HCT116 (cell line): ENCODE results near the gene BCL2L15. TPM values are rescaled to one million over a fixed set of nuclear protein-coding genes. Genes with fewer than 3 reads are reported as not detected.

Experiments used
- ATAC-seq: fragments of 200-7000 bp; cut with Tn5 transposase; 2 replicates; pipeline ENCODE4 v1.9.1; 2020; ENCODE audit warnings: mild to moderate bottlenecking, moderate library complexity
- BruUV-seq: library from RNA; stranded (reverse); fragments of 400-500 nt; replicated peaks from 2 replicates; lab custom pipeline; 2021; lab: Mats Ljungman, UMichigan
- CTCF ChIA-PET: fragments of 300-600 bp; sonication (Branson Sonifier 250); formaldehyde crosslinking; loops from one replicate; lab custom pipeline; 2021; ENCODE audit warnings: antibody characterized with exemption; lab: Charles Lee
- POLR2A ChIA-PET: fragments of 300-600, 350-600 bp; sonication (Branson Sonifier 250); formaldehyde crosslinking; loops from one replicate; lab custom pipeline; 2021; ENCODE audit warnings: antibody characterized with exemption; lab: Charles Lee
- RAD21 ChIA-PET, 2 experiments: fragments of 300-600 bp; sonication (Branson Sonifier 250); formaldehyde crosslinking; loops; one replicate each; lab custom pipeline; 2023; ENCODE audit warnings: low total read pairs in 2 of 2; ENCODE audit not compliant: uncharacterized antibody in 2 of 2, unreplicated experiment in 2 of 2, low non-redundant PET in 1 of 2; lab: Charles Lee
- DNase-seq: peaks from one replicate; pipeline ENCODE4 v3.0.0-alpha.2; 2010; ENCODE audit warnings: low read depth, low spot score
- H2AFZ ChIP-seq: fragments of 200-600 bp; shearing (Covaris generic), sonication (generic); 2 replicates; pipeline ENCODE4 v1.6.1; 2017; ENCODE audit warnings: low read depth, mixed run types, mixed read lengths, antibody characterized with exemption, low read length; ENCODE audit not compliant: poor library complexity, severe bottlenecking
- H3K27ac ChIP-seq: 2 replicates; pipeline ENCODE4 v1.5.1; 2012; ENCODE audit warnings: low read depth, low read length
- H3K27me3 ChIP-seq: fragments of 200-600 bp; sonication (generic); 2 replicates; pipeline ENCODE4 v1.6.1; 2016; ENCODE audit warnings: mixed run types, low read length, mixed read lengths; ENCODE audit not compliant: insufficient read depth
- H3K36me3 ChIP-seq, 2 experiments: fragments of 200-500 bp in 1 of 2; fragments of 200-600 bp in 1 of 2; sonication (Bioruptor generic) in 1 of 2; sonication (generic) in 1 of 2; 2 replicates each; pipeline versions ENCODE4 v1.5.1 to v1.6.1; 2014 to 2016; ENCODE audit warnings: low read length in 2 of 2, inconsistent platforms in 1 of 2, mixed read lengths in 1 of 2, mixed run types in 1 of 2; ENCODE audit not compliant: insufficient read depth in 2 of 2, control insufficient read depth in 1 of 2
- H3K4me1 ChIP-seq, 2 experiments: fragments of 200-600 bp in 1 of 2; sonication (generic) in 1 of 2; 2 replicates each; pipeline versions ENCODE4 v1.5.1 to v1.6.1; 2012 to 2017; ENCODE audit warnings: low read length in 2 of 2, inconsistent platforms in 1 of 2, mild to moderate bottlenecking in 1 of 2, mixed read lengths in 1 of 2, mixed run types in 1 of 2, moderate library complexity in 1 of 2; ENCODE audit not compliant: insufficient read depth in 2 of 2, control insufficient read depth in 1 of 2
- H3K4me2 ChIP-seq: fragments of 200-600 bp; sonication (generic); 2 replicates; pipeline ENCODE4 v1.6.1; 2017; ENCODE audit warnings: mixed run types, low read length, mixed read lengths
- H3K4me3 ChIP-seq, 2 experiments: fragments of 200-600 bp in 1 of 2; sonication (generic) in 1 of 2; replicated peaks in 1 of 2; 2 replicates each; pipeline ENCODE4 v1.5.1; 2011 to 2016; ENCODE audit warnings: low read length in 2 of 2, control low read depth in 1 of 2, low read depth in 1 of 2, mild to moderate bottlenecking in 1 of 2, mixed read lengths in 1 of 2, mixed run types in 1 of 2
- H3K79me2 ChIP-seq: fragments of 200-600 bp; sonication (generic); 2 replicates; pipeline ENCODE4 v1.6.1; 2017; ENCODE audit warnings: mild to moderate bottlenecking, mixed run types, low read length, moderate library complexity, mixed read lengths; ENCODE audit not compliant: insufficient read depth
- H3K9ac ChIP-seq: fragments of 200-600 bp; sonication (generic); 2 replicates; pipeline ENCODE4 v1.6.1; 2016; ENCODE audit warnings: low read length, mixed read lengths
- H3K9me2 ChIP-seq: fragments of 200-600 bp; sonication (generic), shearing (Covaris generic); 2 replicates; pipeline ENCODE4 v1.6.1; 2017; ENCODE audit warnings: mixed run types, mild to moderate bottlenecking, moderate library complexity; ENCODE audit not compliant: insufficient read depth
- H3K9me3 ChIP-seq, 2 experiments: fragments of 200-500 bp in 1 of 2; fragments of 200-600 bp in 1 of 2; sonication (Bioruptor generic) in 1 of 2; sonication (generic) in 1 of 2; 2 replicates each; pipeline ENCODE4 v1.6.1; 2014 to 2017; ENCODE audit warnings: low read length in 2 of 2, mixed read lengths in 2 of 2, inconsistent platforms in 1 of 2, low read depth in 1 of 2, mild to moderate bottlenecking in 1 of 2, mixed run types in 1 of 2, moderate library complexity in 1 of 2; ENCODE audit not compliant: control insufficient read depth in 1 of 2, insufficient read depth in 1 of 2
- H4K20me1 ChIP-seq: fragments of 200-600 bp; sonication (generic), shearing (Covaris generic); 2 replicates; pipeline ENCODE4 v1.6.1; 2017; ENCODE audit warnings: mixed run types, mild to moderate bottlenecking, moderate library complexity; ENCODE audit not compliant: insufficient read depth
- CTCF ChIP-seq, 3 experiments: fragments of 200-600 bp in 1 of 3; sonication (generic) in 1 of 3; IDR thresholded peaks in 2 of 3; conservative IDR thresholded peaks in 1 of 3; 2 replicates each; pipeline ENCODE4 v1.5.1; 2012 to 2017; ENCODE audit warnings: low read depth in 2 of 3, low read length in 2 of 3, antibody characterized with exemption in 1 of 3, borderline replicate concordance in 1 of 3, control low read depth in 1 of 3, mild to moderate bottlenecking in 1 of 3, mixed read lengths in 1 of 3, mixed run types in 1 of 3, moderate library complexity in 1 of 3; ENCODE audit not compliant: insufficient read depth in 1 of 3
- JUND ChIP-seq: IDR thresholded peaks from 2 replicates; pipeline ENCODE4 v1.6.1; 2012
- ZBTB33 ChIP-seq: IDR thresholded peaks from 2 replicates; pipeline ENCODE4 v1.6.1; 2011; ENCODE audit warnings: mild to moderate bottlenecking, low read length, moderate library complexity; ENCODE audit not compliant: insufficient replicate concordance; ENCODE audit errors: extremely low read depth
- ZNF274 ChIP-seq: fragments of 200-500 bp; sonication (Bioruptor generic); IDR thresholded peaks from 2 replicates; pipeline ENCODE4 v1.6.1; 2014; ENCODE audit warnings: mild to moderate bottlenecking, low read depth, low read length, inconsistent platforms
- intact Hi-C: fragments of 100-400 bp; cut with micrococcal nuclease; formaldehyde crosslinking; loops from 2 replicates; pipeline ENCODE4 v1.10.0; 2022
- total RNA-seq: library from RNA; stranded (reverse); gene quantifications from one replicate; pipeline ENCODE4 v1.2.1, GENCODE V29; 2021; ENCODE audit not compliant: unreplicated experiment
- TF ChIP-seq, protein P1 (sequence below): IDR thresholded peaks from 2 replicates; pipeline ENCODE4 v1.6.1; 2012

Gene BCL2L15
- total RNA-seq, 1 experiment from 2014 or later: 0.54 TPM

DNA sequence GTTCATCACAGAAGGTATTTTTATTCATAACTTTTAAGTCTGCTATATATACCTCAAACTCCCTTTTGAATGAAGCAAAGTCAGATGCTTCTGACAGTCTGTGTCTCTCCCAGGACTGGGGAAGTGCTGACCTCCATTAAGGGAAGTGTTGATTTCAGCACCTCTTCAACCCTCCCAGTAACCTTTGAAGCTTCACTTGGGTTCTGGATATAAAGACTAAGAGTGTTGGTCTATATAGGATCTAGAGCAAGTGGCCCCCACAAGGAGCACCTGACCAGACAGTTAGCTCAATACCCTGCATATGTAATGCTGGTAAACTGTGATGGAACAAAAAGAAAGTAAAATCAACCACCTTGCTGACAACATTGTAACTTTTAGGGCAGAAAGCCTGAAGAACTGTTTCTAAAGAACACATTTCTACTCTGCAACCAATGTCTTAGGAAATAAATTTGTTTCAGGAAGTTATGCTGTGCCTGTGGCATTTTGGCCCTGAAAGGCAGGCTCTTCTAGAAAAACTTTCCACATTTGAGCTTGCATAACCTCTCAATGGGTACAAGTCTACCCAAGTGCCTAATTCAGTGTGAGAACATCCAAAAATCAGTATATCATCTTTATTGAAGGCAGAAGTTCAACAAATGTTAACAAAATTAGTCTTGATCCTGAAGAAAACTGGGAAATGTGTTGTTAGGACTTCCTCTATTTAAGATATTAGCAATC is 15.0 kb downstream of the BCL2L15 start:
- H3K79me2 ChIP-seq: no peaks in the 10 kb centered on the region
- RAD21 ChIA-PET: no interaction called here
- CTCF ChIA-PET: no interaction called here
- peak overlapping the region; percentile 13 for H2AFZ ChIP-seq
- POLR2A ChIA-PET: no interaction called here
- no peaks in the 10 kb centered on the region for H3K9me2 ChIP-seq
- no peak for DNase-seq
- H3K4me3 ChIP-seq: no peak overlapping the region
- intact Hi-C loops: no loop called here
- no peak for TF ChIP-seq JUND
- TF ChIP-seq ZBTB33: no peak
- no peak for TF ChIP-seq ZNF274
- TF ChIP-seq CTCF (IDR thresholded peaks at IDR 0.05 in 2 of 3, conservative IDR thresholded peaks at IDR 0.05 in 1 of 3; ENCODE audit: borderline replicate concordance in 1 of 3, insufficient read depth in 1 of 3, low read depth in 2 of 3, low read length in 2 of 3): no peak
- TF ChIP-seq, protein P1, sequence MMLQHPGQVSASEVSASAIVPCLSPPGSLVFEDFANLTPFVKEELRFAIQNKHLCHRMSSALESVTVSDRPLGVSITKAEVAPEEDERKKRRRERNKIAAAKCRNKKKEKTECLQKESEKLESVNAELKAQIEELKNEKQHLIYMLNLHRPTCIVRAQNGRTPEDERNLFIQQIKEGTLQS: no peak
- TF ChIP-seq, all 23 proteins: peak for 0
- no peaks in the 10 kb centered on the region for H3K27me3 ChIP-seq
- H3K4me2 ChIP-seq: no peak overlapping the region
- no peak for ATAC-seq
- no peaks in the 10 kb centered on the region for H4K20me1 ChIP-seq
- H3K9me3 ChIP-seq: no peaks in the 10 kb centered on the region
- H3K36me3 ChIP-seq: no peaks in the 10 kb centered on the region
- peaks cover 0 to 7% of the 10 kb centered on the region in 2 experiments; a peak in 1 of 4 replicates for H3K4me1 ChIP-seq
- no TSS peak for BruUV-seq
- H3K9ac ChIP-seq: no peak overlapping the region
- no peak overlapping the region for H3K27ac ChIP-seq
